ENCODE results near the gene RAD51D.
A peak's percentile ranks its signal among the peaks of the same experiment; 100 is the strongest.
"Not testable (repeated sequence)": the region's sequence is repeated elsewhere in the genome, so short reads cannot be mapped to it uniquely, and the experiment has no call there.

Gene RAD51D

GRCh38 chr17:35141681-35142466, 22.2 kb upstream of the RAD51D start, which contains the start of gene NLE1:
NLE1 (minus strand) TSS chr17:35142303; CDS start chr17:35142275, 28 bp downstream.
- no peak for DNase-seq (ENCODE audit: low read depth)

- DNase-seq (ENCODE audit: low read depth): no peak
Observed at GRCh38 chr17:35138218-35138617, 18.6 kb upstream of the RAD51D start.

GRCh38 chr17:35135322-35135721, 15.7 kb upstream of the RAD51D start:
- DNase-seq (ENCODE audit: low read depth): no peak

- DNase-seq (ENCODE audit: low read depth): no peak
Observed at GRCh38 chr17:35132816-35133550, 13.3 kb upstream of the RAD51D start.

GRCh38 chr17:35132099-35132498, 12.4 kb upstream of the RAD51D start:
- no peak for DNase-seq (ENCODE audit: low read depth)

GRCh38 chr17:35130392-35130791, 10.7 kb upstream of the RAD51D start:
- DNase-seq (ENCODE audit: low read depth): no peak

GRCh38 chr17:35129973-35130351, 10.3 kb upstream of the RAD51D start:
- no peak for DNase-seq (ENCODE audit: low read depth)

- no peak for DNase-seq (ENCODE audit: low read depth)
Observed at GRCh38 chr17:35129154-35129972, 9.7 kb upstream of the RAD51D start.

- peak; percentile 82 for DNase-seq (ENCODE audit: low read depth)
Observed at GRCh38 chr17:35127751-35128514, 8.3 kb upstream of the RAD51D start.

- DNase-seq (ENCODE audit: low read depth): no peak
Observed at GRCh38 chr17:35121315-35121714, 1.7 kb upstream of the RAD51D start, which contains the start of gene FNDC8. FNDC8 (plus strand) TSS chr17:35121615; CDS start chr17:35121694, 79 bp downstream.

- DNase-seq (ENCODE audit: low read depth): no peak
Observed at GRCh38 chr17:35117984-35118383, 1.7 kb downstream of the RAD51D start.

- no peak for DNase-seq (ENCODE audit: low read depth)
Observed at GRCh38 chr17:35116845-35117244, 2.8 kb downstream of the RAD51D start.

GRCh38 chr17:35110791-35111190, 8.9 kb downstream of the RAD51D start:
- not testable (repeated sequence) for DNase-seq (ENCODE audit: low read depth)

- DNase-seq (ENCODE audit: low read depth): no peak
Observed at GRCh38 chr17:35104844-35105450, 14.7 kb downstream of the RAD51D start.

- no peak for DNase-seq (ENCODE audit: low read depth)
Observed at GRCh38 chr17:35103271-35103670, 16.4 kb downstream of the RAD51D start.

- no peak for DNase-seq (ENCODE audit: low read depth)
Observed at GRCh38 chr17:35101725-35102124, 17.9 kb downstream of the RAD51D start.

GRCh38 chr17:35101036-35101435, 18.6 kb downstream of the RAD51D start:
- DNase-seq (ENCODE audit: low read depth): no peak

- no peak for DNase-seq (ENCODE audit: low read depth)
Observed at GRCh38 chr17:35099908-35100307, 19.8 kb downstream of the RAD51D start.

- no peak for DNase-seq (ENCODE audit: low read depth)
Observed at GRCh38 chr17:35097776-35098175, 21.9 kb downstream of the RAD51D start.

GRCh38 chr17:35095741-35096140, 23.9 kb downstream of the RAD51D start:
- DNase-seq (ENCODE audit: low read depth): no peak

GRCh38 chr17:35094902-35095301, 24.8 kb downstream of the RAD51D start:
- peak; percentile 62 for DNase-seq (ENCODE audit: low read depth)
